Cardiac muscle cell (in vitro differentiated cells and primary cell): ENCODE measurements around the gene TRIM31. TPM values are rescaled to one million over a fixed set of nuclear protein-coding genes. Genes with fewer than 3 reads are reported as not detected.

Experiments used
- DNase-seq, 2 donors: peaks; one replicate each; pipeline versions ENCODE4 v3.0.0 to v3.0.0-alpha.2; 2010 to 2017; ENCODE audit warnings: low read depth in 1 of 2, low spot score in 1 of 2
- H3K27ac ChIP-seq: fragments of 200-600 bp; sonication (generic); 2 replicates; pipeline ENCODE4 v1.5.1; 2016
- H3K27me3 ChIP-seq: fragments of 200-600 bp; sonication (generic); 2 replicates; pipeline ENCODE4 v1.6.0; 2016; ENCODE audit warnings: control low read depth
- H3K36me3 ChIP-seq: fragments of 200-600 bp; sonication (generic); 2 replicates; pipeline ENCODE4 v1.5.1; 2016; ENCODE audit warnings: control low read depth
- H3K4me1 ChIP-seq: fragments of 200-600 bp; sonication (generic); 2 replicates; pipeline ENCODE4 v1.8.1; 2017; ENCODE audit warnings: low read depth, mild to moderate bottlenecking, mixed run types
- H3K4me3 ChIP-seq: fragments of 200-600 bp; sonication (generic); 2 replicates; pipeline ENCODE4 v1.5.1; 2016; ENCODE audit warnings: mild to moderate bottlenecking
- H3K9me3 ChIP-seq: fragments of 200-600 bp; sonication (generic); 2 replicates; pipeline ENCODE4 v1.5.1; 2017; ENCODE audit warnings: low read depth, mild to moderate bottlenecking, control low read depth
- CTCF ChIP-seq: IDR thresholded peaks from 2 replicates; pipeline ENCODE4 v1.5.1; 2012; ENCODE audit warnings: low read depth, mild to moderate bottlenecking, low read length
- polyA plus RNA-seq: library from polyadenylated mRNA; unstranded; fragments of >200 nt; fragmentation: Nextera tagmentation; extraction: Ambion mirVana; gene quantifications from 2 replicates; pipeline ENCODE4 v1.2.1, GENCODE V29; 2016
- total RNA-seq: library from RNA; depleted of rRNA; stranded (reverse); fragments of >200 nt; gene quantifications from 2 replicates; pipeline ENCODE4 v1.2.3, GENCODE V29; 2016

TRIM31 gene
- total and polyA plus RNA-seq, 2 experiments from 2014 or later = not detected

DNA sequence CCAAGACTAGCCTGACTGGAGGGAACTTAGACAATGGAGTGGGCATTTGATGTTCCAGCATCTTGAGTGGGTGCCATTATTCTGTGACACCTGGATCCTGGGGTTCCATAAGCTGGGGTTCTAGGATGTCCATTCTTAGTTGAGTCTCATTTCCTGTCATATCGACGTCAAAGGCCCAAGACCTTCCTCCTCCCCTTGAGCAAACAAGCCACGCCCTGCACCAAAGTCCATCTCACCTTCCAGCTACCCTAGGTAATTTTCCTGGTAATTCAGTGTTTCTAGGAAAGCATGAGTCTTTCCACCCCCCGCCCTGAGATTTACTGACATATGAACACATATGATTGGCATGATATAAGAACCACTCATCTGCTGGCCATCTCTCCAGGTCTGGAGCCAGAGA lies 22.9 kb upstream of the TRIM31 start, which contains the start of gene TRIM40:
Gene TRIM40, plus strand, starts transcription at position 384 of the 400 bp plus-strand sequence. CDS start 897 bp downstream, outside the sequence.
- Histone ChIP-seq H3K36me3 (no peaks in the 10 kb centered on the region), H3K27me3 (peaks cover 79% of the 10 kb centered on the region), H3K9me3 (no peaks in the 10 kb centered on the region), H3K4me3 (no peak within 1 kb of the TSS), H3K27ac (no peak within 1 kb of the TSS), H3K4me1 (no peaks in the 10 kb centered on the region)
- TF ChIP-seq CTCF = no peak
- DNase-seq = no peak

GRCh38 chr6:30135147-30135546 lies 22.3 kb upstream of the TRIM31 start:
- TF ChIP-seq CTCF = no peak
- H3K27me3 ChIP-seq = peaks cover 84% of the 10 kb centered on the region
- H3K4me3 ChIP-seq = no peak overlapping the region
- H3K36me3 ChIP-seq = no peaks in the 10 kb centered on the region
- H3K4me1 ChIP-seq = no peaks in the 10 kb centered on the region
- no peak for DNase-seq
- H3K9me3 ChIP-seq = no peaks in the 10 kb centered on the region
- H3K27ac ChIP-seq = no peak overlapping the region

DNA sequence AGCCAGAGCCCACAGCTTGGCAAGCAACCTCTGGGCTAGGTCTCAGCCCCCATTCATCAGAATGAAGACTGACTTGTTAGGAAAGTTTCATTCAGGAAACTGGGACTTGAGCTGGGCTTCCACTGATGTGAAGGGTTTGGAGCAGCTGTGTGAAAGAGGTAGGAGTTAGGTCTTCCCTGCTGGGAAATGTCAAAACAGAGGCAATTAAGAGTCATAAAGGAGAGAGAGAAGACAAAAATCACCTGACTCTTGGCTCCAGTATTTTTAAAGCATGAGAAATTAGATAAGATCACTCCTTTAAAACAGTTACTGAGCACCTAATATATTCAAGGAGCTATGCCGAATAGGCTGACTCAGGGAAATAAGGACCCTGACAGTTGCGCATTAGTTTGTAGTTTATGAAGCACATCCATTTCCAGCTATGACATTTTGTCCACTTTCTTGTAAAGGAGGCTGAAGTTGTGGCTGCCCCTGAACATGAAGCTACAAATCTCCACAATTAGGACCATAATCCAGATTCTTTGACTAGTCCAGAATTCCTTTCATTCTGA lies 19.1 kb upstream of the TRIM31 start:
- Histone ChIP-seq H3K27me3 (peaks cover 94% of the 10 kb centered on the region), H3K36me3 (no peaks in the 10 kb centered on the region), H3K4me3 (no peak overlapping the region), H3K4me1 (no peaks in the 10 kb centered on the region), H3K27ac (no peak overlapping the region), H3K9me3 (no peaks in the 10 kb centered on the region)
- no peak for DNase-seq
- TF ChIP-seq CTCF = no peak

DNA sequence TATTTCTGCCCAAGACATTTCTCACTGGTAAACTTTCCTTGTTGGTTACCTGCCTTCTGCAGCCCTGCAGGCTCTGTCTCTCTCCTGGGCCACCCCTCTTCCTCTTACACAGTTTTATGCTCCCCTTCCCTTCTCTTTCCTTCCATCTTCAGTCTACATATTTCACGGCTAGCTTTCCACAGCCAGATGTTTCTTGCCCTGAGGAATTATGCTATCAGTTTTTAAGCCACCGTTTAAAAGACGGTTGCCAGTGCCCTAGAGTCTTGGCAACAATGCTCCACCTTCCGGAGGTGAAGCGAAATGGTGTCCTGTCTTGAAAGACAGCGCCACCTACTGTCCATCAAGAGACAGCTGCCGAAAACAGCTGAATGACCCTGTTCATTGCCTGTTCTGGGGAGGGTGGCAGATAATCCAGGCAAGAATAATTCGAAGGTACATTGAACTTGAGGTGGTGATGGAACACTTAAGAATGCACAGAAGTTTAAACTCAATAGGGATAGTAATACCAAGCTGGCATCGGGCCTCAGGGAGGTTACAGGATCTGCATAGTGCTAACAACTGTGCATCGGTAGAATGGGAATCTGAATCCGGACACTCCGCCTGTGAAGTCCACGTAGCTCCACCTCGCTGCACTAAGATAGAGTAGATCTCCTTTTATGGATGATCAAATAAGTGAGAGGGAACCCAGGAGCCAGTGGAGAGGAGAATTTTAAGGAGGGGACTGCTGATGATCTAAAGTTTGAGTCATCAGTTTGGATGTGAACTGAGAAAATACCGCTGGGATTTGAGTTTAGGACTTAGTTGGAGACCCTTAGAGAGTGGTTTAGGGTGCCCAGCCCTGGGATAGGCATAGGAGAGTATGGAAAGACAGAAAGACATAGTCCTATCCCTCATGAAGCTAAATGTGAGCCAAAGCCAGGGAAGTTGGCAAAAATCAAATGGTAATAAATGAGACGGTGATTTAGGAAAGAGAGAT lies 18.3 kb upstream of the TRIM31 start:
- peak; percentile 100 for TF ChIP-seq CTCF
- H3K27me3 ChIP-seq = peaks cover 94% of the 10 kb centered on the region
- DNase-seq = peak; percentile 86 to 90
- H3K4me3 ChIP-seq = no peak overlapping the region
- no peaks in the 10 kb centered on the region for H3K9me3 ChIP-seq
- H3K4me1 ChIP-seq = no peaks in the 10 kb centered on the region
- no peak overlapping the region for H3K27ac ChIP-seq
- no peaks in the 10 kb centered on the region for H3K36me3 ChIP-seq

DNA sequence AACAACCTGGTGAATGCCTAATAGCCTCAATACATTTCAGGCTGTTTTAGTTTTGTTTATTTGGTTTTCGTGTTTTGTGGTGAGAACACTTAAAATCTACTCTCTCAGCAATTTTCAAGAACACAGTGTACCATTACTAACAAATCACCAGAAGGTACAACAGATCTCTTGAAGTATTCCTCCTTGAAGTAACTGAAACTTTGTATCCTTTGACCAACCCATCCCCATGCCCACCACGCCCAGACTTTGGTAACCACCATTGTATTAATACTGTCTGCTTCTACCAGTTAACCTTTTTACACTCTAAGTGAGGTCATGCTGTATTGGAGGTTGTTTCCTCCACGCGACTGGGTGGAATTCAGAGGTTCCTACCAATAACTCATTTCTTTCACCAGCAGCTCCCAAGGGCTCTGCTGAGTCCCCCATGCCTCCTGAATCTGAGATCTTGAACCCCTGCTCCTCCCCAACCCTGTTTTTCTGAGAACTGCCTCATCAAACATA lies 17.3 kb upstream of the TRIM31 start:
- no peak overlapping the region for H3K4me3 ChIP-seq
- H3K27me3 ChIP-seq = peaks cover 94% of the 10 kb centered on the region
- no peaks in the 10 kb centered on the region for H3K36me3 ChIP-seq
- no peaks in the 10 kb centered on the region for H3K4me1 ChIP-seq
- DNase-seq = no peak
- H3K27ac ChIP-seq = no peak overlapping the region
- TF ChIP-seq CTCF = no peak
- H3K9me3 ChIP-seq = no peaks in the 10 kb centered on the region
